ENCODE data around the gene MAP3K13. TPM values are rescaled to one million over a fixed set of nuclear protein-coding genes. Genes with fewer than 3 reads are reported as not detected.
"Not testable (repeated sequence)": the region's sequence is repeated elsewhere in the genome, so short reads cannot be mapped to it uniquely, and the experiment has no call there.

The MAP3K13 gene
- total RNA-seq, 1 donor from 2014 or later = 14.5 TPM

DNA sequence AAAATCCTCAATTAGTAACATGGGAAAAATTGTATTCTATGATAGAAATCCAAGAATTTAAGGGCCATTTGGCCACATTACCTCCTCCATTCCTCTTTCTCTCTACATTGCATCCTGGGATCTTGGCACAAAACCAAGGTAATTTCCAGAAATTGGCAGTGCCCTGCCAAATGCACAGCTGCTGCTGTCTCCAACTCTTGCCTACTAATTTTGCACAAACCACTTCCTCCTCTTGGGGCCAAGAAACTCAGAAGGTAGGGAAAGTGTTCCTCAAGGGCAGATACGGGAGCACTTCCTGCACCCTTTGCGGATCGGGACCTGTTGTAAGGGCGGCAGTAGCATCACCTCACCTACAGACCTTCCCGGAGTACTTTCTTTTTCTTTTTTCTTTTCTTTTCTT is 57.8 kb downstream of the MAP3K13 start:
- Mint-ChIP-seq H3K4me1 (peaks cover 6% of the 10 kb centered on the region), H3K9me3 (no peaks in the 10 kb centered on the region), H3K27me3 (peaks cover 14% of the 10 kb centered on the region), H3K4me3 (no peak overlapping the region), H3K36me3 (ENCODE audit: low read depth) (no peaks in the 10 kb centered on the region), H3K27ac (no peak overlapping the region)
- intact Hi-C loops (cut with micrococcal nuclease) = no loop called here
- DNase-seq = no peak

DNA sequence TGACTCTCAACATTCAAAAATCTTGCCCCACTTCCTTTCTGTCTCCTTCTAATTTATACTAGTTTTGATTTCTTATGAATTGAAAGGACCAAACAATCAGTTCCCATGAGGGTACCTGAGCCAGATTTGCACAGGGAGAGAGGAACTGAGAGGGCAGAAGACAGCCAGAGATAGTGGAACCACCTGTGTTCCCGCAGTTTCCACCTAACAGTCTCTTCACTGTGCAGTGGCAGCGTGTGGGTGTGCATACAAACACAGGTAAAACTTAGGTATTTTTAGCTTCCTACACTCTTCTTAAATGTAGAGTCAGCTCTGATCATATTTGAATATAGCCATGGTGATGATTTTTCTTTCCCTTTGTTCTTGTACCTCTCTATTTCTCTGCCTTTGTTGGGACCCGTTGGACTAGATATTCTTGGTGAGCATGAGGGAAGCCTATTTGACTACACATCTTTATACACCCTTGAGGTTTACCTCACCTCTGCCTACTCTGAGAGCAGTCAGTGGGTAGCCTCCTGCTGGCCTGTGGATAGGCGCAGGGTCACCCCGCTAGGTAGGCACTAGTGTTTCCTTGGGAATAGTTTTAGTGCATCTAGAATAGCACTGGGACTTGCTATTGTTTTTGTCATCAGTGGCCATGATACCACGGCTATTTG is 58.8 kb downstream of the MAP3K13 start:
- H3K27ac Mint-ChIP-seq = no peak overlapping the region
- no peaks in the 10 kb centered on the region for H3K36me3 Mint-ChIP-seq (ENCODE audit: low read depth)
- DNase-seq = no peak
- peaks cover 6% of the 10 kb centered on the region for H3K4me1 Mint-ChIP-seq
- intact Hi-C loops (cut with micrococcal nuclease) = no loop called here
- peaks cover 17% of the 10 kb centered on the region for H3K27me3 Mint-ChIP-seq
- H3K9me3 Mint-ChIP-seq = no peaks in the 10 kb centered on the region
- H3K4me3 Mint-ChIP-seq = no peak overlapping the region

DNA sequence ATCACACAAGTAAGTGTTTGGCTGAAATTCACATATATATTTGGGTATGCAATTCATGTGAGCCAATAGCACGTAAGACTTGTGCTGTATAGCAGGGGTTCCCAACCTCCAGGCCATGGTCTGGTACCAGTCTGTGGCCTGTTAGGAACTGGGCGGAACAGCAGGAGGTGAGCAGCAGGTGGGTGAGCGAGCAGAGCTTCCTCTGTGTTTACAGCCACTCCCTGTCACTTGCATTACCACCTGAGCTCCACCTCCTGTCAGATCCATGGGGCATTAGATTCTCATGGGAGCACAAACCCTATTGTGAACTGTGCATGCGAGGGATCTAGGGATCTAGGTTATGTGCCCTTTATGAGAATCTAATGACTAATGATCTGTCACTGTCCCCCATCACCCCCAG is 59.7 kb downstream of the MAP3K13 start:
- H3K36me3 Mint-ChIP-seq (ENCODE audit: low read depth) = no peaks in the 10 kb centered on the region
- no peaks in the 10 kb centered on the region for H3K9me3 Mint-ChIP-seq
- intact Hi-C loops (cut with micrococcal nuclease) = no loop called here
- no peak for DNase-seq
- peaks cover 16% of the 10 kb centered on the region for H3K27me3 Mint-ChIP-seq
- no peak overlapping the region for H3K4me3 Mint-ChIP-seq
- peaks cover 6% of the 10 kb centered on the region for H3K4me1 Mint-ChIP-seq
- no peak overlapping the region for H3K27ac Mint-ChIP-seq

DNA sequence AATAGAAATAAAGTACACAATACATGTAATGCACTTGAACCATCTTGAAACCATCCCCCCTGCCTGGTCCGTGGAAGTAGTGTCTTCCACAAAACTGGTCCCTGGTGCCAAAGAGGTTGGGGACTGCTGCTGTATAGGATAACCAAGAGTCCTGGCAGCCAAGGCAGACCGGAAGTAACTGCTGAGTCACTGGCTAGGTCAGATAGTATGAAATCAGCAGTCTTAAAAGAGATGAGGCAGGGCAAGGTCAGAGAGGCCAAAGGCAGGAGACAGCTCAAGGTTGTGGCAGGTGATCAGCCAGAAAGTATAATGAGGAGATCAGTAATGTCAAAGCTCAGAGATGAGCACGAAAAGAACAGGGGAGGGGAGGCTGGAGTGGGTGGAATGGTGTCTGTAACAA is 60.2 kb downstream of the MAP3K13 start:
- DNase-seq = no peak
- Mint-ChIP-seq H3K9me3 (no peaks in the 10 kb centered on the region), H3K4me1 (peaks cover 6% of the 10 kb centered on the region), H3K27ac (no peak overlapping the region), H3K4me3 (no peak overlapping the region), H3K36me3 (ENCODE audit: low read depth) (no peaks in the 10 kb centered on the region), H3K27me3 (peaks cover 16% of the 10 kb centered on the region)
- intact Hi-C loops (cut with micrococcal nuclease) = no loop called here

DNA sequence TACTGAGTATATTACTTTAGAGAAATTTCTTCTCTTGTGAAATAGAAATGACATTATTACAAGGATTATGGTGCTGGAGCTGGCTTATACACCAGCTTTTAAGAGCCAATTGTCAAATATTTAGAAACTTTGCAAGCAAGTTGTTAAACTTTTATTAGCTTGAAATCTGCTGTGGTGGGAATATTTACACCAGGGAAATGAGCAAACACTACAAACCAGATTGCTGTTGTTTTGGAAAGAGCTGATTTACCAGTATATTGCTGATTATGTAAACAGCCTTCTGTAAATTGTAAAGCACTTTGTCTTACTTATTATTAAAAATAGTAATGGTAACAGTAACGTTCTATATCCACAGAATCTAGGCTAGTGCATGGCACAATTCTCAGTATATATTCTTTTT is 61.5 kb downstream of the MAP3K13 start:
- Mint-ChIP-seq H3K4me1 (peaks cover 6% of the 10 kb centered on the region), H3K9me3 (no peaks in the 10 kb centered on the region), H3K4me3 (no peak overlapping the region), H3K27me3 (peaks cover 14% of the 10 kb centered on the region), H3K36me3 (ENCODE audit: low read depth) (no peaks in the 10 kb centered on the region), H3K27ac (no peak overlapping the region)
- intact Hi-C loops (cut with micrococcal nuclease) = no loop called here
- no peak for DNase-seq

DNA sequence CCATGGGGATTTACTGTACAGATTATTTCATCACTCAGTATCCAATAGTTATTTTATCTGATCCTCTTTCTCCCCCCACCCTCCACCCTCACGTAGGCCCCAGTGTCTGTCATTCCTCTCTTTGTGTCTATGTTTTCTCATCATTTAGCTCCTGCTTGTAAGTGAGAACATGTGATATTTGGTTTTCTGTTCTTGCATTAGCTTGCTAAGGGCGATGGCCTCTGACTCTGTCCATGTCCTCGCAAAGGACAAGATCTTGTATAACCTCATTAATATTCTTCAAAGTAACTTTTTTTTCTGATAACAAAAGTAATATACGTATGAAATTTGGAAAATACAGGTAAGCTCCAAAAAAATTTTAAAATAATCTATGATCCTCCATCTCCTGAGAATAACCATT is 67.4 kb downstream of the MAP3K13 start:
- no peak overlapping the region for H3K4me3 Mint-ChIP-seq
- intact Hi-C loops (cut with micrococcal nuclease) = no loop called here
- H3K27ac Mint-ChIP-seq = no peak overlapping the region
- peaks cover 7% of the 10 kb centered on the region for H3K27me3 Mint-ChIP-seq
- no peak for DNase-seq
- no peaks in the 10 kb centered on the region for H3K9me3 Mint-ChIP-seq
- H3K4me1 Mint-ChIP-seq = no peaks in the 10 kb centered on the region
- H3K36me3 Mint-ChIP-seq (ENCODE audit: low read depth) = no peaks in the 10 kb centered on the region

DNA sequence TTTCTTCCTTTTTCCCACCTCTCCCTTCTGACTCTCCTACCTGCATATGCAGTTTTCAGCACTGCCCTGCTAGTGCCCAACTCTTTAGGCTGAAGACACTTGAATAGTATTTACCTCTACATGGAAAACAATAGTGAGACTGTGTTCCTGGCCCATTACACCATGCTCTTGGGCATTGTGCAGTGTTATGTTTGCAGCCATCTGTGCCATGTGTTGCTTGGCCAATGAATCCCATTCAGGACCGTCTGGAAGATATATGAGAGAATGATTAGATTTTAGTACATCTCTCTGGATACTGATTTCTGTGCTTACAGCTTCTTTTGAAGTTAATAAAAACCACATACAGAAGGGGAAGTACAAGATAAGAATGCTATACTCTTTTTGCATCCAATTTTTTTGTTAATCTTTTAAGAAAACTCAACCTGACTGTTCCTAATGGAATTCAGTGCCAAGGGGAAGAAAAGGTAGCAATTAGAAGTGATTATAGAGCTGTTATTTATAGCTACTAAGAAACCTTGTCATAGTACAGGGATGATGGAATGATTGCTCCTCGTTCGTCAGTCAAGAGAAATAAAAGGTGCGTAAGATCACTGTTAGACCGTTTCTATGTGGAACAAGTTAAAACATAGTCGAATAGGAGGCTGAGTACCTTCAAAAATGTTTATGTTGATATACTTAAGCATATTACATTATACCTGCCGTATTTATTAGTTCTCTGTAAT is 77.0 kb downstream of the MAP3K13 start:
- intact Hi-C loops (cut with micrococcal nuclease) = no loop called here

DNA sequence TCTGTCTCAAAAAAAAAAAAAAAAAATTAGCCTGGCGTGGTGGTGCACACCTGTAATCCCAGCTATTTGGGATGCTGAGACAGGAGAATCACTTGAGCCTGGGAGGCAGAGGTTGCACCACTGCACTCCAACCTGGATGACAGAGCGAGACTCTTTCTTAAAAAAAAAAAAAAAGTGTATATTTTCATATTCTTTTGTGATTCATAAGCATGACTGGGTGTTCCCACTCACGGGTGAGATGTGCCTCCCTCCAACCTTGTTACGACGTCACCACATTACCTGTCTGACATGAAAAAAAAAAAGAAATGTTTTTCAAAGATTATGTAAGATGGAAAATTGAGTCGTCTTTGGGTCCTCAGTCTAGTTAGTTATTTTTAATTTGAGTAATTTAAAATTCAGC is 79.1 kb downstream of the MAP3K13 start:
- no peaks in the 10 kb centered on the region for H3K9me3 Mint-ChIP-seq
- intact Hi-C loops (cut with micrococcal nuclease) = no loop called here
- H3K27me3 Mint-ChIP-seq = no peaks in the 10 kb centered on the region
- no peak overlapping the region for H3K27ac Mint-ChIP-seq
- H3K4me3 Mint-ChIP-seq = no peak overlapping the region
- H3K4me1 Mint-ChIP-seq = no peaks in the 10 kb centered on the region
- no peak for DNase-seq
- H3K36me3 Mint-ChIP-seq (ENCODE audit: low read depth) = no peaks in the 10 kb centered on the region

More for the DNA sequence above, 77.0 kb downstream of the MAP3K13 start:
- Mint-ChIP-seq H3K36me3 (ENCODE audit: low read depth) (no peaks in the 10 kb centered on the region), H3K9me3 (no peaks in the 10 kb centered on the region), H3K4me1 (no peaks in the 10 kb centered on the region), H3K27ac (no peak overlapping the region), H3K27me3 (no peaks in the 10 kb centered on the region), H3K4me3 (no peak overlapping the region)
- DNase-seq = peak; percentile 8

DNA sequence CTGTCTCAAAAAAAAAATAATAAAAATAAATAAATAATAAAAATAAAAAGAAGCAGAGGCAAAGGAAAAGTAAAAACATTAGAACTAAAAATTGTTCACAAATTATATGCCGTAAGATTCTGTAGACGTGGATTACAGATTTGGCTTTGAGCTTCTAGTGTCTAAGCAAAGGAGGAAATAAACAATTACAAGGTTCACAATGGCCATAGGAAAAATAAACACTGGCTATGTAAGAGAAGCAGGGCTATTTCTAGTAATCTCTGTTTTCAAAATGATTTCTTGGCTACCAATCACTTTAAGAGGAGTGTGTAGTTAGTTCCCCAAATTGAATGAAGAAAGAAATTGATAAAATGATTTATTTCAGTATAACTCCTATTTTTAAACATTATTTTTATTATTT is 81.4 kb downstream of the MAP3K13 start:
- no peaks in the 10 kb centered on the region for H3K4me1 Mint-ChIP-seq
- no peaks in the 10 kb centered on the region for H3K27me3 Mint-ChIP-seq
- no peak for DNase-seq
- H3K9me3 Mint-ChIP-seq = no peaks in the 10 kb centered on the region
- no peak overlapping the region for H3K4me3 Mint-ChIP-seq
- no peaks in the 10 kb centered on the region for H3K36me3 Mint-ChIP-seq (ENCODE audit: low read depth)
- no peak overlapping the region for H3K27ac Mint-ChIP-seq
- intact Hi-C loops (cut with micrococcal nuclease) = no loop called here

DNA sequence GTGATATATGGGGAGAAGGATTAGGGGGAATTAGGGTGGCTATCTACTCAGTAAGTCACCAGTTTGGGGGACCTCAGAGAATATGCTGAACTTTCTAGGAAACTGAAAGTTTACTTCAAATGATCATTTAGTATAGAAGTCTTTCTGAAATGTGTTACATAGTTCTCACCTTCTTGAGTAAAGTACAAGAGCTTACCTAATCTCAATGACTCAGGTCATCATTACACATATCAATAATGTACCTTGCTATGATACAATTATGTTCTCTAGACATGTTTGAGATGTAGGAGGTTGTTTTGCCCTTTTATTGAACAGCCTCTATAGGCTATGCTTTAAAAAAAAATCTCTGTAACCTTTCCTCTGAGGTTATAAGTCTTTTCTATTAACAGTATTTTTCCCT is 85.2 kb downstream of the MAP3K13 start:
- Mint-ChIP-seq H3K36me3 (ENCODE audit: low read depth) (no peaks in the 10 kb centered on the region), H3K27ac (no peak overlapping the region)

DNA sequence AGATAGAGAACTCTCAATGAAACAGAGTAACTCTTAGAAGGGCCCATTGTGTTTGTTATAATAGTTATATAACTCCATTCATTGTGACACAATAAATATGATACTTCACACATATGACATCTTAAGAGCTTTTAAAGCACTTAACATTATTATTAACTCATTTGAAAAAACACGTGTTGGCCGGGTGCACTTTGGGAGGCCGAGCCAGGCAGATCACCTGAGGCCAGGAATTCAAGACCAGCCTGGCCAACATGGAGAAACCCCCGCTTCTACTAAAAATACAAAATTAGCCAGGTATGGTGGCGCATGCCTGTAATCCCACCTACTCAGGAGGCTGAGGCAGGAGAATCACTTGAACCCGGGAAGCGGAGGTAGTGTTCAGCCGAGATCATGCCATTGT is 88.5 kb downstream of the MAP3K13 start:
- H3K4me1 Mint-ChIP-seq; H3K36me3 Mint-ChIP-seq (ENCODE audit: low read depth); DNase-seq; H3K9me3 Mint-ChIP-seq; intact Hi-C loops (cut with micrococcal nuclease); H3K27me3 Mint-ChIP-seq; H3K4me3 Mint-ChIP-seq; H3K27ac Mint-ChIP-seq: not testable (repeated sequence)

More for the DNA sequence above, 85.2 kb downstream of the MAP3K13 start:
- no peak overlapping the region for H3K4me3 Mint-ChIP-seq
- H3K27me3 Mint-ChIP-seq = no peaks in the 10 kb centered on the region
- H3K4me1 Mint-ChIP-seq = peaks cover 2% of the 10 kb centered on the region
- intact Hi-C loops (cut with micrococcal nuclease) = no loop called here
- DNase-seq = no peak
- H3K9me3 Mint-ChIP-seq = no peaks in the 10 kb centered on the region

DNA sequence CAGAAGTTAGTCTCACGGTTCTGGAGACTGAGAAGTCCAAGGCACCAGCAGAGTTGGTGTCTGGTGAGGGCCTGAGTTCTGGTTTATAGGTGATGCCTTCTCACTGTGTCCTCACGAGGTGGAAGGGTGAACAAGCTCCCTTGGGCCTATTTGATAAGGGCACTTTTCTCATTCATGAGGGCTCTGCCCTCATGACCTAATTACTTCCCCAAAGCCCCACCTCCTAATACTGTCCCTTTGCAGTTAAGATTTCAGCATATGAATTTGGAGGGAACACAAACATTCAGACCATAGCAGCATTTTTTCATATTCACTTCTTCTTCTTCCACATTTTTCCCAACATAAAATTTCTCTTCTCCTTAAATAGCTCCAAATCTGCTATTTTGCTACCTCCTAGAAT is 94.4 kb downstream of the MAP3K13 start:
- no peaks in the 10 kb centered on the region for H3K4me1 Mint-ChIP-seq
- H3K27me3 Mint-ChIP-seq = no peaks in the 10 kb centered on the region
- H3K36me3 Mint-ChIP-seq (ENCODE audit: low read depth) = no peaks in the 10 kb centered on the region
- H3K9me3 Mint-ChIP-seq = no peaks in the 10 kb centered on the region
- intact Hi-C loops (cut with micrococcal nuclease) = no loop called here
- H3K27ac Mint-ChIP-seq = no peak overlapping the region
- DNase-seq = no peak
- no peak overlapping the region for H3K4me3 Mint-ChIP-seq

DNA sequence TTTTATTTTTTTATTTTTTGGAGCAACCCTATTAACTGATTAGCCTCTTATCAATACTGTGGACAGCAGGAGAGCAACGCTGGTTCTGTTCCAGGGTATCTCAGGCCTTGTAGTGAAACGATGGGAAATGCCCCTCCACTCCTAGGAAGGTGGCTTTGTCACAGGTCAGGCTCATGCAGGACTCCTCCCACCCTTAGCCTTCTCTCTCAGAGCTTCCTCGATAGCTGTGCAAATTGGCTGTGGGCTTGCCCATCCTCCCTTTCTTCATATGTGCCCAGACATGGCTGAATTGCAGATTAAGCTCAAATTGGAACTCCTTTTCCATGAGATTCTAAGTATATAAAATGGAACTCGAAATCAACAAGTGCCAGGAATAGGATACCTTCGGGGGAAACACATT is 97.4 kb downstream of the MAP3K13 start:
- Mint-ChIP-seq H3K9me3 (no peaks in the 10 kb centered on the region), H3K36me3 (ENCODE audit: low read depth) (no peaks in the 10 kb centered on the region), H3K4me3 (no peak overlapping the region), H3K4me1 (no peaks in the 10 kb centered on the region), H3K27me3 (no peaks in the 10 kb centered on the region), H3K27ac (no peak overlapping the region)
- DNase-seq = no peak
- intact Hi-C loops (cut with micrococcal nuclease) = no loop called here

DNA sequence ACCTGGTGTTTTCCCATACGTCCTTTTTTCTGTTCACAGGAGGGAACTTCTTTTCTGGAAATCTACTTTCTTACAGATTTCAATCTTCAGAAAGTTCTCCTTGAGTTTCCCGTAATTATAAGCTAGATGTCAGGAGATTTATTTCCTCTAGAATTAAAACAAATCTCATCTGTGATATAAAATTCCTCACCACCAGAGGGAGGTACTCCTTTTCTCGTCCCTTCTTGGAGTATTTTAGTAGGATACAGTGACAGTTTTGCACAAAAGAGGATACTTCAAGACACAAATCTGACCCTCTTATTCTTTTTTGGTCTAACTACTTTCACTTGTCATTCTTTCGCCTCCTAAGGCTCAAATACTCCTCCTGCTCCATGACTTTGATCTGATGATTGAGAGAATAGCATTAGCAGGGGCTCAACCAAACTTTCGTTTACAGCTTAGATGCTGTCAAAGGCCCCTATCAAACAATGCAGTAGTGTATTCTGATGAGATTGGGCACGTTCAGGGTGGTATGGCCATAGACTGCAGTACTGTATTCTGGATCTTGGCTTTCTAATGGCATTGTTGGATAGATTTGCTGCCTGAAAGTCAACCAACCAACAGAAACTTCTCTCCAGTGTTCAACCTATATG is 97.9 kb downstream of the MAP3K13 start:
- H3K36me3 Mint-ChIP-seq (ENCODE audit: low read depth) = no peaks in the 10 kb centered on the region
- intact Hi-C loops (cut with micrococcal nuclease) = no loop called here
- no peaks in the 10 kb centered on the region for H3K4me1 Mint-ChIP-seq
- no peak overlapping the region for H3K27ac Mint-ChIP-seq
- no peak for DNase-seq
- no peaks in the 10 kb centered on the region for H3K27me3 Mint-ChIP-seq
- no peak overlapping the region for H3K4me3 Mint-ChIP-seq
- no peaks in the 10 kb centered on the region for H3K9me3 Mint-ChIP-seq
